ENCODE results near the gene SLC51A.
"Not testable (repeated sequence)": the region's sequence is repeated elsewhere in the genome, so short reads cannot be mapped to it uniquely, and the experiment has no call there.

The SLC51A gene

GRCh38 chr3:196193736-196194541, 22.4 kb upstream of the SLC51A start:
- DNase-seq (ENCODE audit: low read depth) = no peak

GRCh38 chr3:196194542-196194915, 21.8 kb upstream of the SLC51A start:
- DNase-seq (ENCODE audit: low read depth) = no peak

DNA sequence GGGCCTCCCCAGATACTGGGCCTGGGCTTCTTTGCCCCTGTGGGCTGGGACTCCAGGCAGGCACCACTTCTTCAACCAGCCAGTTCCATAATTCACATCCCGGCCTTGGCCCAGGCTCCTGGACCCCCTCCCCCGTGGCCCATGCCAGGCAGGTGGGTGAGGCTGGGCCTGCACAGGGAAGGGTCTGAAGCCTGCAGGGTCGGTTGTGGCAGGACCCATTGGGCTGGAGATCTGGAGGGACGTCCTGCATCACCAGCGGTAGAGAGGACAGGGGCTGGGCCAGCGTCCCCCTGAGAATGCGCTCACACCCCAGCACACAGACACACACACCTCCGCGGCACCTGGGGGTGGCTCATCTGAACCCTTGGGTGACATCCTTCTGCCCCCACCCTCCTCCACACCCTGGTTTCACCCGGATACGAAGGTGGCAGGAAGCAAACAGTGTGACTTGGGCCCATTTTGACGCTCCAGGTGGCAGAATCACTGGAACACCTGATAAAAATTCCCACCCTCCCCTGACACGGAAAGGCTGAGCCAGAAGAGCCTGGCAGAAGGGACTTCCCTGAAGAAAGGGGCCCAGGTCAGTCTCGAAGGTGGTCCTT, 20.6 kb upstream of the SLC51A start:
- no peak for DNase-seq (ENCODE audit: low read depth)

GRCh38 chr3:196197524-196197923, 18.8 kb upstream of the SLC51A start:
- no peak for DNase-seq (ENCODE audit: low read depth)

DNA sequence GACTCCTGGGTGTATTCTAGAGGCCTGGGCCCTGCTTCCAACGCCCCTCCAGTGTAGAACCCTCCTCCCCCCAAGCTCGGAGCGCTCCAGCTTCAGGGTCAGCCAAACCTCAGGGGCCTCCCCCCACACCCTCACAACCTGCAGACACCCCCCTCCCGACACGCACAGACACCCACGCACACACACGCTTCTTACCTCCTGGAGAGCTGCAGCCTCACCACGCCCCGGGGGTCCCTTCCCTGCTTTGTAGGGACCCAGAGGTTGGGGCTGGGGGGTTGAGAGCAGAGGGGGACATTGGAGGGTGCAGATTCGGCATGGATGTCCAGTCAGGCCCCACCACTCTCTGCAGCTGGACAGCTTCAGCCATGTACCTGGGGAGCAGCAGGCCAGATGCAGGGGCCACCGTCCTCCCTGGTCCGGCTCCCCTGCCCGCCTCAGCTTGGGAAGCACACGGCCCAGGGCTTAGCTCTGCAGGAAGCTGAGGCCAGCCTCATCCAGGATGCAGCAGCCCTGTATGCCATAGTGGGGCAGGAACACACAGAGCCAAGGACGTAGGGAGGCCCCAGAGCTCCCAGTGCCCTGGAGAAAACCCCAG, 18.2 kb upstream of the SLC51A start:
- no peak for DNase-seq (ENCODE audit: low read depth)

DNA sequence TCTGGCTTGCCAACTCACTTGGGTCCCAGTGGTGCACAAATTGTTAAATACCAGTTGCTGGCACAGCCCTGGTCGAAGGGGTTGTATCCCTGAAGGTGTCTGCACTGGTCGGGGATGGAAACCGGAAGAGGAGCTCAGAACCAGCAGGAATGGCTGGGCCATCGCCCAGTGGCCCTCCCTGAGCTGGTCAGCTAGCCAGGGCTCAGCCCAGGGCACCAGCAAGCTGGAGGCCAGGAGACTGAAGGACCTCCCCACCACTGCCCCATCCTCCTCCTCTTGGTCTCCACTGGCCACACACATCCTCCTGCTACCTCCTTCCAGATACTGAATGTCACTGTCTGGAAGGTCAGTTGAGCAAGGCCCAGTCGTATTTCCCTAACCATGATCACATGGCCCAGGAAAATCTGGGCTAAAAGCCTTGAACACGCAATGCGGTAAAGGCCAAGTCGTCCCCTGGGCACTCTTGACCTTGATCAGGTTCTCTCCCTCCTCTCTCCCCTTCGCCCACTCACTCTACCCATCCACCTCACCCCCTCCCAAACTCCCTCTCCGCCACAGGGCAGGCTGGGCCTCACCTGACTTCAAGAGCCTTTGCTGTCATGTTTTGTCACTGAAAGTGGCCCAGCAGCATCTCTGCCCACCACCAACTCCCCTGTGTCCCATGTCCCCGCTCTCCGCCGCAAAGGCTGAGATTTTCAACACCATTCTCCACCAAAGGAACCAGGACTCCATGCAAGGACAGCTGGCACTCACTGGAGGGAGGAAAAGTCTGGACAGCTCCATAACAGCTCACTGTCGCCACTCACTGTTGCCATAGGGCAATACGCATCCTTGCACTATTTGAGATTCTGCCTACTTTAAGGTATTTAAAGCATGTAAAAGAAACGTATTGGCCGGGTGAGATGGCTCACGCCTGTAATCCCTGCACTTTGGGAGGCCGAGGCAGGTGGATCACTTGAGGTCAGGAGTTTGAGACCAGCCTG, 17.3 kb upstream of the SLC51A start:
- DNase-seq (ENCODE audit: low read depth) = no peak

GRCh38 chr3:196202516-196202970, 13.8 kb upstream of the SLC51A start:
- no peak for DNase-seq (ENCODE audit: low read depth)

DNA sequence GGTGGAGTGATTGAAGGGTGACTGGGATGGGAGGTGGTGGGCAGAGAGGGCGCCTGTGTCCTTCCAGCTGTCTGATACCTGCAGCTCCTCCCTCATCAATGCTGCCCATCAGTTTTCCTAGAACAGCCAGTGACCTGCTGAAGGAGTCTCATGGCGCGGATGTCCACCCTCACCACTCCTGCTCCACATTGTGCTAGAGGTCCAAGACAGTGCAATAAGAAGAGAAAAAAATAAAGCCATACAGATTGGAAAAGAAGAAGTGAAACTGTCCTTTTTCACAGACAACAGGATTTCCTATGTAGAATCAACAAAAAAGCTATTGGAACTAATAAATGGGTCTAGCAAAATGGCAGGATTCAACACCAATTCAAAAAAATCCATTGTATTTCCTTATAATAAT, 12.5 kb upstream of the SLC51A start:
- DNase-seq (ENCODE audit: low read depth) = no peak

- not testable (repeated sequence) for DNase-seq (ENCODE audit: low read depth)
Measured at GRCh38 chr3:196205442-196206205, 10.7 kb upstream of the SLC51A start.

- DNase-seq (ENCODE audit: low read depth) = no peak
Measured at GRCh38 chr3:196207159-196207832, 9.0 kb upstream of the SLC51A start.

- peak; percentile 41 for DNase-seq (ENCODE audit: low read depth)
Measured at GRCh38 chr3:196207833-196208607, 8.3 kb upstream of the SLC51A start.

GRCh38 chr3:196208942-196209695, 7.2 kb upstream of the SLC51A start:
- no peak for DNase-seq (ENCODE audit: low read depth)

DNA sequence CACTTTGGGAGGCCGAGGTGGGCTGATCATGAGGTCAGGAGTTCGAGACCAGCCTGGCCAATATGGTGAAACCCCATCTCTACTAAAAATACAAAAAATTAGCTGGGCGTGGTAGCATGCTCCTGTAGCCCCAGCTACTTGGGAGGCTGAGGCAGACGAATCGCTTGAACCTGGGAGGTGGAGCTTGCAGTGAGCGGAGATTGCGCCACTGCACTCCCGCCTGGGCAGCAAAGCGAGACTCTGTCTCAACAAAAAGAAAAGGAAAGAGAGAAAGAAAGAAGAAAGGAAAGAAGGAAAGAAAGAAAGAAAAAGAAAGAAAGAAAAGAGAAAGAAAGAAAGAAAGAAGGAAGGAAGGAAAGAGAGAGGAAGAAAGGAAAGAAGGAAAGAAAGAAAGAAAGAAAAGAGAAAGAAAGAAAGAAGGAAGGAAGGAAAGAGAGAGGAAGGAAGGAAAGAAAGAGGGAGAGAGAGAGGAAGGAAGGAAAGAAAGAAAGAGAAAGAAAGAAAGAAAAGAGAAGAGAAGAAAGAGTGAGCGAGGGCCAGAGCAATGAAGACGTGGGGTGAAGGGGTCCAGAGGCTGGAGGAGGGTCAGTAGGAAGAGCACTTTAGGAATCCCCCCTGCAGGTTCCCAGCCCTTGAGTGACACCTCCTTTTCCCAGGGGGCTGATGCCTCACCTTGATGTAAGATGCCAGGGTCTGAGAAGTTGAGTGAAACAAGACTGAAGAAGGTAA, 6.2 kb upstream of the SLC51A start:
- DNase-seq (ENCODE audit: low read depth) = not testable (repeated sequence)

GRCh38 chr3:196210673-196211556, 5.4 kb upstream of the SLC51A start, which contains the start of gene ZDHHC19:
Gene ZDHHC19 (minus strand): TSS chr3:196211400. CDS start chr3:196211315, 85 bp downstream.
- DNase-seq (ENCODE audit: low read depth) = no peak

DNA sequence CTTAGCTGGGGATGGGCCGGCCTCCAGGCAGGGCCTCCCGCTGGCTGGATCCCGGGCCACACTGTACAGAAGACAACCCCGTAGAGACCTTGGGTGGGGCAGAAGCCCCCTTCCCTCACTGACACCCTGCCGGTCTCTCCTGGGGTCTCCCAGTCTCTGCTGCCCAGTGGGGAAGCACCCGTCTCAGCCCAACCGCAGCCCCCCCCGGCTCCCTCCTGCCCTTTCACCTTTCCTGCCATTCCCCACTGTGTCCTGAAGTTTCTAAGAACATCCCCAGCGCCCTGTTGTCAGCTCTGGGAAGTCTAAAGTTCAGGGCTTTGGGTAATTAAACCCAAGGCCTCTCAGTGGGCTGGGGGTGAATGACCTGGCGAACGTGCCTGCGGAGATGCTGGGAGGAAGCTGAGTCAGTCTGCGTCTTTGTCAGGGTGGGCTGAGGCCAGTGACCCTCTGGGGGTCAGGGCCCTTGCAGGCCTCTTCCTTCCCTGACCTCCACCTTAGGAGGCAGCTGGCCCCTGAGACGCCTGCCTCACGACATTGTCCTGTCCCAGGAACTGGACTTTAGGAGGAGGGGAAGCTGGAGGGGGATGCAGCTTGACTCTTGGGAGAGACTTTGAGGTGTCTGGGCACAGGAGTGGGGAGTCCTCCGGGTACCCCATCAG, 1.4 kb upstream of the SLC51A start:
- no peak for DNase-seq (ENCODE audit: low read depth)

DNA sequence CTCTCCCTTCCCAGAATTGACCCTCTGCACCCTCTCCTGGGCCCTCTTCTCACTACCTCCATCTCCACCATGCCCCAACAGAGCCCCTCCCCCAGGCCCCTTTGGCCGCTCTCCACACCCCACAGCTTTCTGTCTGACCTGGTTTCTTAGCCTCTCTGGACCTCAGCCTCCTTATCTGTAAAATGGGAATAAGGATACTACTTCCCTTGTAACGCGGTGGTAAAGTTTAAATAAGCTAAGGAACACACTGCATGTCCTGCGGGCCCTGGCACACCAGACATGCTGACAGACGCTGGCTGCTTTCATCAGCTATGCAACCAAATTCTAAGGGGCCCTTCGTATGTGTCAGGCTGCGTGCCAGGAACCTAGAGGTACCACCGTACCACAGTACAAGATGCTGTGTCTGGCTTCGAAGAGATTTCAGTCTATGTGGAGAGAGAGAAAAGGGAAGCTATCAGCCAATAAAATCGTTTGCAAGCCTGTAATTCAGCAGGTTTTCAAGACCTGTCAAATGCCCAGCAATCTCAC, 777 bp upstream of the SLC51A start:
- DNase-seq (ENCODE audit: low read depth) = no peak
